ENCODE measurements around the gene RAVER2.

DNA sequence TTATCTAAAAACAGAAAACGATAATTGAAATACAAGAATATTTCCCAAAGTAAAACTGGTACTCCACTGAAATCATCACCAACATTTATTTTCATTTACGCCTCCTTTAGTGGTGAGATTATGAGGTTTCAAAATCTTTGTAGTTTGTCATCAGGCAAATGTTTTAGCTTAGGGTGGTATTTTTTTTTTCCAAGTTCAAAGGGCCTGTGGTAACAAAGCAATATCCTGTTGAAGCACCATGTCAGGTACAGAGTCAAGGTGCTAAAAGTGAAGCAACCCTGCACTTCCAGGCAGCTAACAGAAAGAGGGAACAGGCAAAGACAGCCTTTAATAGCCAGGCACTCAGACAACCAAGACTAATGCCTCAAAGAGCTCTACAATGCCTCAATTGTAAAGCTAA, 132.3 kb downstream of the RAVER2 start:
- TF ChIP-seq, protein P1, sequence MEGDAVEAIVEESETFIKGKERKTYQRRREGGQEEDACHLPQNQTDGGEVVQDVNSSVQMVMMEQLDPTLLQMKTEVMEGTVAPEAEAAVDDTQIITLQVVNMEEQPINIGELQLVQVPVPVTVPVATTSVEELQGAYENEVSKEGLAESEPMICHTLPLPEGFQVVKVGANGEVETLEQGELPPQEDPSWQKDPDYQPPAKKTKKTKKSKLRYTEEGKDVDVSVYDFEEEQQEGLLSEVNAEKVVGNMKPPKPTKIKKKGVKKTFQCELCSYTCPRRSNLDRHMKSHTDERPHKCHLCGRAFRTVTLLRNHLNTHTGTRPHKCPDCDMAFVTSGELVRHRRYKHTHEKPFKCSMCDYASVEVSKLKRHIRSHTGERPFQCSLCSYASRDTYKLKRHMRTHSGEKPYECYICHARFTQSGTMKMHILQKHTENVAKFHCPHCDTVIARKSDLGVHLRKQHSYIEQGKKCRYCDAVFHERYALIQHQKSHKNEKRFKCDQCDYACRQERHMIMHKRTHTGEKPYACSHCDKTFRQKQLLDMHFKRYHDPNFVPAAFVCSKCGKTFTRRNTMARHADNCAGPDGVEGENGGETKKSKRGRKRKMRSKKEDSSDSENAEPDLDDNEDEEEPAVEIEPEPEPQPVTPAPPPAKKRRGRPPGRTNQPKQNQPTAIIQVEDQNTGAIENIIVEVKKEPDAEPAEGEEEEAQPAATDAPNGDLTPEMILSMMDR (IDR thresholded peaks at IDR 0.05), result no peak
- no peak for TF ChIP-seq ZFX (IDR thresholded peaks at IDR 0.05; ENCODE audit: borderline replicate concordance)
